C4-2B (cell line): Measurements from ENCODE around the gene EFNA2.

Experiments
- ZFX ChIP-seq: fragments of 450-650 bp; IDR thresholded peaks from 2 replicates; pipeline ENCODE4 v1.6.1; 2017
- TF ChIP-seq, protein P1 (sequence below): fragments of 450-650 bp; conservative IDR thresholded peaks from 2 replicates; pipeline ENCODE4 v1.5.1; 2017; ENCODE audit warnings: mild to moderate bottlenecking

DNA sequence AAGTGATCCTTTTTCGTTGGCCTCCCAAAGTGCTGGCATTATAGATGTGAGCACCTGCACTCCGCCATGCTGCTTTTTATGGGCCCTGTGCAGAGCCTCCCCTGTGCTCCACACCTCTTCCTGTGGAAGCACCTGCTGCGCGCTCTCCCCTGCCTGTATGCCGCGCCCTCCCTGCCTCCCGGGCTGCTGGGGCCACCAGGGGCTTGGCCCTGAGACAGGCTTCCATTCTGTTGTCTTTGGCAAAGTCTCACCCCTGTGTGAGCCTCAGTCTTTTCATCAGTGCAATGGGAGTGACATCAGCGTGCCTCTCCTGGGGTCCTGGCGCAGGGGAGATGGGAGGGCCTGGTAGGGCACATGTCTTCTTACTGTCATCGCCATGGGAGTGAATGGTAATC lies 9.0 kb upstream of the EFNA2 start:
- TF ChIP-seq, protein P1, sequence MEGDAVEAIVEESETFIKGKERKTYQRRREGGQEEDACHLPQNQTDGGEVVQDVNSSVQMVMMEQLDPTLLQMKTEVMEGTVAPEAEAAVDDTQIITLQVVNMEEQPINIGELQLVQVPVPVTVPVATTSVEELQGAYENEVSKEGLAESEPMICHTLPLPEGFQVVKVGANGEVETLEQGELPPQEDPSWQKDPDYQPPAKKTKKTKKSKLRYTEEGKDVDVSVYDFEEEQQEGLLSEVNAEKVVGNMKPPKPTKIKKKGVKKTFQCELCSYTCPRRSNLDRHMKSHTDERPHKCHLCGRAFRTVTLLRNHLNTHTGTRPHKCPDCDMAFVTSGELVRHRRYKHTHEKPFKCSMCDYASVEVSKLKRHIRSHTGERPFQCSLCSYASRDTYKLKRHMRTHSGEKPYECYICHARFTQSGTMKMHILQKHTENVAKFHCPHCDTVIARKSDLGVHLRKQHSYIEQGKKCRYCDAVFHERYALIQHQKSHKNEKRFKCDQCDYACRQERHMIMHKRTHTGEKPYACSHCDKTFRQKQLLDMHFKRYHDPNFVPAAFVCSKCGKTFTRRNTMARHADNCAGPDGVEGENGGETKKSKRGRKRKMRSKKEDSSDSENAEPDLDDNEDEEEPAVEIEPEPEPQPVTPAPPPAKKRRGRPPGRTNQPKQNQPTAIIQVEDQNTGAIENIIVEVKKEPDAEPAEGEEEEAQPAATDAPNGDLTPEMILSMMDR, result no peak
- no peak for TF ChIP-seq ZFX
